Nephron progenitor cell (in vitro differentiated cells): ENCODE measurements around the gene MECP2.

Experiments used
- DNase-seq: peaks from one replicate; pipeline ENCODE4 v3.0.0; 2021
- H3K27ac Mint-ChIP-seq: 2 replicates; pipeline ENCODE4 v1.8.0; 2021; ENCODE audit warnings: mild to moderate bottlenecking, moderate library complexity, mixed read lengths
- H3K27me3 Mint-ChIP-seq: 2 replicates; pipeline ENCODE4 v1.8.0; 2021; ENCODE audit warnings: mild to moderate bottlenecking, low read depth, mixed read lengths; ENCODE audit not compliant: poor library complexity
- H3K36me3 Mint-ChIP-seq: 2 replicates; pipeline ENCODE4 v1.8.0; 2021; ENCODE audit warnings: low read depth, mixed read lengths
- H3K4me1 Mint-ChIP-seq: 2 replicates; pipeline ENCODE4 v1.8.0; 2021; ENCODE audit warnings: mixed read lengths
- H3K4me3 Mint-ChIP-seq: 2 replicates; pipeline ENCODE4 v1.8.0; 2021; ENCODE audit warnings: mild to moderate bottlenecking, moderate library complexity, mixed read lengths
- H3K9me3 Mint-ChIP-seq: 2 replicates; pipeline ENCODE4 v1.8.0; 2021; ENCODE audit warnings: mild to moderate bottlenecking, moderate library complexity, mixed read lengths
- TF ChIP-seq, protein P1 (sequence below): fragments of 200-600 bp; sonication (generic); IDR thresholded peaks from 2 replicates; pipeline ENCODE4 v1.5.0; 2021; ENCODE audit warnings: antibody characterized with exemption

MECP2 gene

GRCh38 chrX:154093965-154094364 is 3.6 kb downstream of the MECP2 start:
- H3K27ac Mint-ChIP-seq: no peak overlapping the region

GRCh38 chrX:154092371-154092770 is 5.1 kb downstream of the MECP2 start:
- DNase-seq: no peak
- Mint-ChIP-seq H3K27me3 (peaks cover 6% of the 10 kb centered on the region), H3K4me1 (peaks cover 56% of the 10 kb centered on the region), H3K27ac (peak overlapping the region; percentile 69), H3K4me3 (no peak overlapping the region), H3K36me3 (peaks cover 26% of the 10 kb centered on the region), H3K9me3 (peaks cover 62% of the 10 kb centered on the region)
- TF ChIP-seq, protein P1, sequence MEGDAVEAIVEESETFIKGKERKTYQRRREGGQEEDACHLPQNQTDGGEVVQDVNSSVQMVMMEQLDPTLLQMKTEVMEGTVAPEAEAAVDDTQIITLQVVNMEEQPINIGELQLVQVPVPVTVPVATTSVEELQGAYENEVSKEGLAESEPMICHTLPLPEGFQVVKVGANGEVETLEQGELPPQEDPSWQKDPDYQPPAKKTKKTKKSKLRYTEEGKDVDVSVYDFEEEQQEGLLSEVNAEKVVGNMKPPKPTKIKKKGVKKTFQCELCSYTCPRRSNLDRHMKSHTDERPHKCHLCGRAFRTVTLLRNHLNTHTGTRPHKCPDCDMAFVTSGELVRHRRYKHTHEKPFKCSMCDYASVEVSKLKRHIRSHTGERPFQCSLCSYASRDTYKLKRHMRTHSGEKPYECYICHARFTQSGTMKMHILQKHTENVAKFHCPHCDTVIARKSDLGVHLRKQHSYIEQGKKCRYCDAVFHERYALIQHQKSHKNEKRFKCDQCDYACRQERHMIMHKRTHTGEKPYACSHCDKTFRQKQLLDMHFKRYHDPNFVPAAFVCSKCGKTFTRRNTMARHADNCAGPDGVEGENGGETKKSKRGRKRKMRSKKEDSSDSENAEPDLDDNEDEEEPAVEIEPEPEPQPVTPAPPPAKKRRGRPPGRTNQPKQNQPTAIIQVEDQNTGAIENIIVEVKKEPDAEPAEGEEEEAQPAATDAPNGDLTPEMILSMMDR: no peak

More at GRCh38 chrX:154093965-154094364, 3.6 kb downstream of the MECP2 start:
- peaks cover 17% of the 10 kb centered on the region for H3K36me3 Mint-ChIP-seq
- peaks cover 6% of the 10 kb centered on the region for H3K27me3 Mint-ChIP-seq
- peak overlapping the region; percentile 62 for H3K4me3 Mint-ChIP-seq
- peaks cover 62% of the 10 kb centered on the region for H3K4me1 Mint-ChIP-seq
- DNase-seq: no peak
- TF ChIP-seq, protein P1: no peak
- peaks cover 65% of the 10 kb centered on the region for H3K9me3 Mint-ChIP-seq

DNA sequence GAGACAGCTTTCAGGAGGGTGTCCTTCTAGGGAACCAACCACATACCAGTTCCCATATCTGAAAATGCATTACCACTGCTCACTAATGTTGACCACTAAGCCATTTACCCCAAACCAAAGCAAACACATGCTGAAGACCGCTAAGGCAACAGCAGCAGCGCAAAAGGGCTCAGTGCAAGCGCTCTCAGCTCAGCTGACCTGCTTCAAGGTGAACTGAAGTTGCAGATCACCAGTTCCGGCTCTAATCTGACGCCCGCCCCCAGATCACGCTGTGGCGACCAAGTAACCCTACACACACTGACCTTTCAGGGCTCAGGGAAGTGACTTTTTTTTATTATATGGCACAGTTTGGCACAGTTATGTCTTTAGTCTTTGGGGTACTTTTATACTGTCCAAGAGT is 5.8 kb downstream of the MECP2 start:
- peaks cover 6% of the 10 kb centered on the region for H3K27me3 Mint-ChIP-seq
- DNase-seq: no peak
- H3K4me1 Mint-ChIP-seq: peaks cover 56% of the 10 kb centered on the region
- no peak overlapping the region for H3K27ac Mint-ChIP-seq
- H3K36me3 Mint-ChIP-seq: peaks cover 31% of the 10 kb centered on the region
- peaks cover 67% of the 10 kb centered on the region for H3K9me3 Mint-ChIP-seq
- TF ChIP-seq, protein P1: no peak
- no peak overlapping the region for H3K4me3 Mint-ChIP-seq

DNA sequence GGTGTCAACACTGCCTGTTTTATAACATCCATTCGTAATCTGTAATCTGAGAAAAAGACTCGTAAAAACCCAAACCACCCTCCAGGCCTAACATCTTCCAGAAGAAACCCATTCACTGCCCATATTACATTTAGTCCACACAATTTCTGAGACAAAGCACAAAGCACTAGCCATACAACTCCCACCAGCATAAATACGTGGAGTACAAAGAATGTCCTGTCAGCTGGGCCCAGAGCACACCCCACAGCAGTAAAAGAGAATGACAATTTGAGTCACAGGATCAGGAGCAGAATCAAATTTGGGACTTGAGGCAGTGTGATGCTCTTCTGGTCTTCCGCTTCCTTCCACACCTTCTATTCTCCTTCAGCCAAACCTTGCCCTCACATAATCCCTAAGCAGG is 6.8 kb downstream of the MECP2 start:
- peaks cover 31% of the 10 kb centered on the region for H3K36me3 Mint-ChIP-seq
- TF ChIP-seq, protein P1: no peak
- peaks cover 47% of the 10 kb centered on the region for H3K4me1 Mint-ChIP-seq
- H3K9me3 Mint-ChIP-seq: peaks cover 59% of the 10 kb centered on the region
- no peak for DNase-seq
- peaks cover 6% of the 10 kb centered on the region for H3K27me3 Mint-ChIP-seq
- no peak overlapping the region for H3K4me3 Mint-ChIP-seq
- peak overlapping the region; percentile 86 for H3K27ac Mint-ChIP-seq

DNA sequence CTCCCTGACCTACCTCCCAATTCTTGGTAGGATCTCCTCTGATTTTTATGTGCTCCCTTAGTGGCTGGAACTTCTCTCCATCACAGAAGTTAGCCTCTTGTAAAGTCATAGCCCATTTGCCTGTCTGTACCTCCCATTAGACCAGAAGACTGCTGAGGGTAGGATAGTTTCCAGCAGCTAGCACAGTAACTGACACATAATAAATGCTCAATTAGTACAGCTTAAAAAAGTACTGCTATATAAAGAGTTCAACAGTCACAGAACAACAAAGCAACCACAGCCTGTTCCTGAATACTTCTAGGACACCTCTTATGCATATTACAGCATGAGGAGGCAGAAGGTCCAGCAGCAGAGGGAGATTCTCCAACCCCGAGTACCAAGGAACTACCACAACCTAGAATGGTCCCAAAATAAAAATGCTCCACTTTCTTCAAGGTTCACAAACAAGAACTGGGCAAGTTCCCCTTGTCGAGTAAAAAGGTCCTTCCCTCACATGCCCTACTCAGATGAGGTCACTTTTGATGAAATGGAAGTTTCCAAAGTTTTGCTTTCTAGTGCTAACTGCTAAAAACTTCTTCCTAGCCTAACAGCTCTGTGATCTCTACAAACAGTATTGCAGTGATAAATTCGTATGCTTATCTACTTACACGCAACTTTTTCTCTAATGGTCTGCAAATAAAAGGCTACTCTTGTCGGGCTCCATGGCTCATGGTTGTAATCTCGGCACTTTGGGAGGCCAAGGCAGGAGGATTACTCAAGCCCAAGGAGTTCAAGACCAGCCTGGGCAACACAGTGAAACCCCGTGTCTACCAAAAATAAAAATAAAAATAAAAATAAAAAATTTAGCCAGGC is 12.8 kb downstream of the MECP2 start:
- Mint-ChIP-seq H3K27me3 (no peaks in the 10 kb centered on the region), H3K4me1 (peaks cover 5% of the 10 kb centered on the region), H3K4me3 (no peak overlapping the region), H3K27ac (peak overlapping the region; percentile 71), H3K36me3 (peaks cover 49% of the 10 kb centered on the region), H3K9me3 (peaks cover 56% of the 10 kb centered on the region)
- DNase-seq: no peak
- TF ChIP-seq, protein P1: no peak

DNA sequence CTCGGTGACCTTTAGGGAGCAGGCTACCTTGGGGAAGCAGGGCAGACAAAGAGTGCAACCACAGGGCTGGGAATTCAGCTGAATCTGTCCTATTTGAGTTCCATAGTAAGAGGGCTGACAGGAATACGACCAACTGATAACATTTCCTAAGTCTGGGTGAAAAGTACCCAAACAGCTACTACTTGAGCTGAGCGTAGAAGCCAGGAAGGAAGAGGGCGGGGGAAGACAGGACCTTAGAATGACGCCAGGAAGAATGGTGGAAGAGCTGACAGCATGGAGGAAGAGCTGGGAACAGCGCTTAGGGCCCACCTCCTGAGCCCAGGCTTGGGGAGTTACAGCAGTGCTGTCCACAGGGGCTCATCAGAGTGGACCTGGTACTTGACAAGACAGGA is 14.4 kb downstream of the MECP2 start:
- no peak for DNase-seq
- Mint-ChIP-seq H3K36me3 (peaks cover 56% of the 10 kb centered on the region), H3K4me3 (no peak overlapping the region), H3K27ac (peak overlapping the region; percentile 75), H3K4me1 (peaks cover 5% of the 10 kb centered on the region), H3K27me3 (no peaks in the 10 kb centered on the region), H3K9me3 (peaks cover 62% of the 10 kb centered on the region)
- TF ChIP-seq, protein P1: no peak
